ENCODE measurements around the gene EEA1. TPM values are rescaled to one million over a fixed set of nuclear protein-coding genes. Genes with fewer than 3 reads are reported as not detected.

The EEA1 gene
- total RNA-seq, 1 experiment from 2014 or later = 27.4 TPM

- DNase-seq = no peak
- Mint-ChIP-seq H3K27ac (ENCODE audit: unreplicated experiment) (no peak overlapping the region), H3K27me3 (ENCODE audit: unreplicated experiment) (no peaks in the 10 kb centered on the region), H3K9me3 (ENCODE audit: low read depth, unreplicated experiment) (no peaks in the 10 kb centered on the region), H3K4me3 (ENCODE audit: low read depth, unreplicated experiment) (no peak overlapping the region), H3K36me3 (ENCODE audit: insufficient read depth, unreplicated experiment) (no peaks in the 10 kb centered on the region), H3K4me1 (ENCODE audit: low read depth, unreplicated experiment) (peaks cover 6% of the 10 kb centered on the region)
- no TSS peak for BruUV-seq (replicated peaks)
- no peak for TF ChIP-seq CTCF (IDR thresholded peaks at IDR 0.05; ENCODE audit: unreplicated experiment)
- intact Hi-C loops (cut with micrococcal nuclease; ENCODE audit: unreplicated experiment) = no loop called here
- CTCF ChIA-PET = no interaction called here
These were observed 198.3 kb downstream of the EEA1 start for GRCh38 chr12:92730758-92731157.

DNA sequence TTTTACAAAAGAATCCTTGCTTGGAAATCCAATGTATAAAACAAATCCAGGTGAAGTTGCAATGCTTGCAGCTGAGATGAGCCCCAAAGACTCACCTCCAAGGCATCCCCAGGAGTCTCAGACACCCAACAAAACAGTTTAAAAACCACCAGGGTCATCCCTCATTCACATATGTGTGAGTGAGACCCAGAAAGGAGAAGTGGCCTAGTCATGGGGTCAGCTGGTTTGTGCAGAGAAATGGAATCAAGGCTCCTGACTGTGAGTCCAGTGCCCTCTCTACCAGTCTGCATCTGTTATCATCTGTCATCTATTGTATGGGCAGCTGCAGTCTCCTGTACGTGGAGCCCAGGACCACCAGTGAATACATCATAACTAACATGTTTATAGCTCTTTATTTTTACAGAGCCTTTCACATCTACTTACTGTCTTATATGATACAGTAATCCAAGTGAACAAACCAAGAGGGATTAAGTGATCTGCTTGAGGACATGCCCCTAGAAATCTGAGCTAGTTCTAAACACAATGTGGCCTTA lies 199.3 kb downstream of the EEA1 start:
- no peak for TF ChIP-seq CTCF (IDR thresholded peaks at IDR 0.05; ENCODE audit: unreplicated experiment)
- H3K4me1 Mint-ChIP-seq (ENCODE audit: low read depth, unreplicated experiment) = peaks cover 1% of the 10 kb centered on the region
- no peak overlapping the region for H3K27ac Mint-ChIP-seq (ENCODE audit: unreplicated experiment)
- no peaks in the 10 kb centered on the region for H3K27me3 Mint-ChIP-seq (ENCODE audit: unreplicated experiment)
- H3K9me3 Mint-ChIP-seq (ENCODE audit: low read depth, unreplicated experiment) = peaks cover 4% of the 10 kb centered on the region
- no peak for DNase-seq
- no peak overlapping the region for H3K4me3 Mint-ChIP-seq (ENCODE audit: low read depth, unreplicated experiment)
- H3K36me3 Mint-ChIP-seq (ENCODE audit: insufficient read depth, unreplicated experiment) = no peaks in the 10 kb centered on the region
- CTCF ChIA-PET = no interaction called here
- no TSS peak for BruUV-seq (replicated peaks)
- intact Hi-C loops (cut with micrococcal nuclease; ENCODE audit: unreplicated experiment) = no loop called here

GRCh38 chr12:92726850-92727249 lies 202.2 kb downstream of the EEA1 start:
- intact Hi-C loops (cut with micrococcal nuclease; ENCODE audit: unreplicated experiment) = no loop called here
- BruUV-seq (replicated peaks) = no TSS peak
- H3K27ac Mint-ChIP-seq (ENCODE audit: unreplicated experiment) = no peak overlapping the region
- no peak for TF ChIP-seq CTCF (IDR thresholded peaks at IDR 0.05; ENCODE audit: unreplicated experiment)
- H3K9me3 Mint-ChIP-seq (ENCODE audit: low read depth, unreplicated experiment) = peaks cover 7% of the 10 kb centered on the region
- no peaks in the 10 kb centered on the region for H3K36me3 Mint-ChIP-seq (ENCODE audit: insufficient read depth, unreplicated experiment)
- CTCF ChIA-PET = no interaction called here
- H3K4me1 Mint-ChIP-seq (ENCODE audit: low read depth, unreplicated experiment) = no peaks in the 10 kb centered on the region
- H3K27me3 Mint-ChIP-seq (ENCODE audit: unreplicated experiment) = no peaks in the 10 kb centered on the region
- no peak overlapping the region for H3K4me3 Mint-ChIP-seq (ENCODE audit: low read depth, unreplicated experiment)
- DNase-seq = no peak

GRCh38 chr12:92722897-92723296 lies 206.2 kb downstream of the EEA1 start:
- no peak for DNase-seq
- CTCF ChIA-PET = no interaction called here
- H3K9me3 Mint-ChIP-seq (ENCODE audit: low read depth, unreplicated experiment) = peaks cover 7% of the 10 kb centered on the region
- no peak for TF ChIP-seq CTCF (IDR thresholded peaks at IDR 0.05; ENCODE audit: unreplicated experiment)
- no peak overlapping the region for H3K27ac Mint-ChIP-seq (ENCODE audit: unreplicated experiment)
- BruUV-seq (replicated peaks) = no TSS peak
- no peaks in the 10 kb centered on the region for H3K36me3 Mint-ChIP-seq (ENCODE audit: insufficient read depth, unreplicated experiment)
- intact Hi-C loops (cut with micrococcal nuclease; ENCODE audit: unreplicated experiment) = no loop called here
- H3K4me3 Mint-ChIP-seq (ENCODE audit: low read depth, unreplicated experiment) = no peak overlapping the region
- H3K4me1 Mint-ChIP-seq (ENCODE audit: low read depth, unreplicated experiment) = no peaks in the 10 kb centered on the region
- no peaks in the 10 kb centered on the region for H3K27me3 Mint-ChIP-seq (ENCODE audit: unreplicated experiment)

Measured in Calu3 (cell line).